ENCODE results near the gene PTPRN2.
"Not testable (repeated sequence)": the region's sequence is repeated elsewhere in the genome, so short reads cannot be mapped to it uniquely, and the experiment has no call there.

The PTPRN2 gene

DNA sequence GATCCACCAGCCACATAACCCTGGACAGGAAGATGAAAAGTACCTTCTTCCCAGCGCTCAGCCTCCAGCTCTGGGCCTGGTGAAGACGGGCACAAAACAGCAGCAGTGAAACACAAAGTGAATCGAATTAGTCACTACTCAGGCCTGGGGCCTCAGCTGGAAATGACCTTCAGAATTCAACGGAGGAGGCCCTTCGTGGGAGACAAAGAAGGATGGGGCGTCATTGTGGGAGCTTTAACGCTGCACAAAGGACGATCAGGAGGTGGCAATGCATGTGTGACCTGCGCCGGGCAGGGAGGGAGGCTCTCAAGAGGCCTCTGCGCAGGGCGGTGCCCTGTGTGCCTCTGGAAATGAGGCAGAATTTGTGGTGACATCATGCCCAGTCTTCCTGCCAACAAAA, 1089.0 kb downstream of the PTPRN2 start:
- no peak for DNase-seq

DNA sequence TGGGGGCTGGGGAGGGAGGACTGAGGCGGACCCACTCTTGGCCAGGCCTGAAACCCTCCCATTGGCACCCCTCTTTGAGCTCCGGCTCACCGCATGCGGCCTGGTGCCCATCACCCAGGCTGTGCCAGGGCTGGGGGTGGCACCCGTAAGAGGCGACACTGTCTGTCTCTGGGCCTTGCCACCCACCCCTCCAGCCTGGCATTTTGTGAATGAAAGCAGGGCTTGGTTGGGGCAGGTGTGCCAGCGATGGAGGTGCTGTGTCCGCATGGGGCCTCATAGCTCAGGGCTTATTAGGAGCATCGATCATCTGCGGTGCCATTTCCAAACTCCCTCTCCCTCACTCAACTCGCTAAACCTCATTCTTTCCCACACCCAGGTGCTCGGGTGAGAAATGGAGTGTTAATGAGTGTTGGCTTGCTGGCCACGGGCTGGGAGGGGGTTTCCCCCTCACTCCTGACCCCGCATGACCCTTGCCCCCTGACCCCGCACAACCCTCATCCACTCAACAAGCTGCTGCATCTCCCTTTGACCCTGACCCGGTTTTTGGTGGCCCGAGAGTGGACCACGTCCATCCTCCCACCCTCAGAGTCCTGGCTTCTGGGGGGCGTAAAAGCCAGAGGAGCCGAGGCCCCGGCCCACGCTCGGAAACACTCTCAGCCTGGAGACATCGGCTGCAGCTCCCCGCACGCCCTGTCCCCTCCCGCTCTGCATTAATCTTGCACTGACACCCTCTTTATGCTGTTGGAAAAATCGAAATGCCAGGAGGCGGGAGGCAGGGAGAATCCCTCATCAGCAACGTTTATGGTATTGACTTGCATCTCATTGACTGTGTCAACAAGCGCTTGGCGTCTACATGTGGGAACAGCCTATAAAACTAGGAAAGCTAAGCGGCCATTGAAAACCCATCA, 1089.6 kb downstream of the PTPRN2 start:
- no peak for DNase-seq

DNA sequence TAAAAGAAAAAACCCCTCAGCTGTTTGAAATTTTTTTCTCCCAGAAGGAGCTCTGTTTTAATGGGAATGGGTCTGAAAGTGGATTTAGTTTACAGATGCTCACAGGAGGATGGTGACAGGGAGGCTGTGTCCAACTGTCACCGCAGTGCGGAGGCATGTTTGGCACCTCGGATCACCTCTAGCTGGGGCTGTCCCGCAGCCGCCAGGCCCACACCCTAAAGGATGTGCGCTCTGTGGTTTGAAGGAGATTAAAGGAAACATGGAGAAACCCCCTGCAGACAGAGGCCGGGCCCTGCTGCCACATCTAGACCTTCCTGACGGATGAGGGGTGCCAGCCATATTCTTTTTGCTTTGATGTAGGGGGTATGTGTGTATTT, 1090.3 kb downstream of the PTPRN2 start:
- no peak for DNase-seq

DNA sequence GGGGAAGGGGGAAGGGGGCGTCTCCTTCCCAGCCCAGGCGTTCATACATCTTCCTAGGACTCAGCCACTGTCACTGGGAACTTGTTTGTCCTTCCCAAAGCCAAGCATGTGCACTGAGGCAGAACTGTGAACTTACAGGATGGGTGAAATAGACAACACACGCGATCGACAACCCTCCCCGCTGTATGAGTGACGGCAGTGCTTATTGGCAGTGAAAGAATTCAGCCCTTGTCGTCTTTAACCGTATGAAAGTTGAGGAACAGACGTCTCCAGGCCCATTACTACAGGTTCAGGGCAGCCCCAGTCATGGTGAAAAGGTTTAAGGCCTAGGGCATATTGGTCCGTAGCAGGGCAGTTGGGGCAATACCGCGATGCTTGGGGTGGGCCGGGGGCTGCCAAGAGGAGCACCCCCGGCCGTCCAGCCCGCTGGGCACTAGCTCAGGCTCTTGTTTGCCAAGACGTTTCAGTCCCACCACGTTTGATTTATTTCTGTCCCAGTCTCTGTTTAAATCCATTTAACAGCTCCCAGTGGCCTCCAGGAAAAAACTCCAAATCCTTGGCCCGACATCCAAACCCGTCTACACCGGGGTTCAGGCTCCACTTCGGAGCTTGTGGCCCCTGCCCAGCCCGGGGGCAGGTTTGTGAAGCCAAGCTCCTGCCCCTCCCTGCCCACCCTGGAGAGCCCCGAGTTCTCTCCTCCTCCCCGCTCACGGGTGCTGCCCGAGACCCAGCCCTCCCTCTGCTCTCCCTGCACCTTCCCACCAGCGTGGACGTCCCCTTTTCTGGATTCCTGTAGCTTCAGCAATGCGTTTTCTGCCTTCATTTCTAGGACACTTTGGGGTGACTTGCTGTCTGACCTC, 1091.0 kb downstream of the PTPRN2 start:
- no peak for DNase-seq

DNA sequence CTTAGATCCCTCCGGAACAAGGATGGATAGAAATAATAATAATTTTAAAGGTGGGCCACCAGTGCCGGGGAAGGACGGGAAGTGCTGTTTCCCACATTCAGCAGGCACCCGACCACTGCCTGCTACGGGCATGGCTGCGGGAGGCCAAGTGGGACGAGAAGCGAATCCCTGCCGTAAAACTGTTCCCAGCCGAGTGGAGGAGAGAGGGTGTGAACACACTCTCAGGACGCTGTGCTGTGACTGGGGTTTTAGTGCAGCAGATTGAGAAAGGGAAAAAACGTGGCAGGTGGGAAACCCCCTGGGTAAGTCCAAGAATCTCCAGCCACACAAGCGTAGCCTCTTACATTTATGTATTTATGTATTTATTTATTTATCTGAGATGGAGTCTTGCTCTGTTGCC, 1092.0 kb downstream of the PTPRN2 start:
- no peak for DNase-seq

DNA sequence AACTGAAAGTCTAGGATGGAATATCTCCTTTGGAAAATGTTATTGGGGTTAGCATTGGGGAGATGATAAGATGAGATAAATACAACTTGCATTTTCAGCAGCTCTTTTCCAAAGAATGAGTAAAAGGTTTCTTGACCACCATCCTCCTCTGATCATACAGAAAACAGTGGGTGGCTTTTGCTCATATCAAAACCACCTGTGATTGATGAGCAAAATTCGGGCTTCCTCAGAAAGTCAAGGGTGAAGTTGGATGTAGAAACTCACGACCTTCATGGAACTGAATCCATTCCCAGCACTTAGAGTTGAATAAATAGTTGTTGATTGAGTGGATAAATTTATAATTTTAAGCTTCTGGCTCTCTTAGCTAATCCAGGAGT, 1092.5 kb downstream of the PTPRN2 start:
- no peak for DNase-seq

DNA sequence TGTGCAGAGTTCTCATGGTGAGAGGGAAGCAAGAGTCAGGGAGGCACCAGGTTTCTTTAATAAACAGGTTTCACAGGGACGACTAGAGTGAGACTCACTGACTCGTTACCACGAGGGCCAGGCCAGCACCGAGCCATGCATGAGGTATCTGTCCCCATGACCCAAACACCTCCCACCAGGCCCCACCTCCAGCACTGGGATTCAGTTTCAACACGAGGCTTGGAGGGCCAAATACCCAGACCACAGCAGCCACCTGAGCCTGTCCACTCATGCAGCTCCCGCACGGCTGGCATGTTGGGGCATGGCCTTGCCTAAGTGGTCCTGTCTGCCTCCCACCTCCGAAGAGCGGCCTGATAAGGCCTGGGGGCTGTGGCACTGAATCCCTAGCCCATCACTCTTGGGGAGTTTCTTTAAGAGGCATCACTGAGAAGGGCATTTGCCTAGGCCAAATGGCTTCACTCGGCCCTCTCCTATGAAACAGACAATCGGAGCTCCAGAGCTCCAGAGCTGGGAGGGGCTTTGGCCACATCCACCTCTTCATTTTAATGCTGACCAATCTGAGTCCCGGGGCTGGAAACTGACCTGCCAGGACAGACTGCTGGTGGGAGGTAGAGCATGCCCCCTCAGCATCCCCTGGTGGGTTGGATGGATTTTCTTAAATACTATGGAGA, 1093.0 kb downstream of the PTPRN2 start:
- no peak for DNase-seq

DNA sequence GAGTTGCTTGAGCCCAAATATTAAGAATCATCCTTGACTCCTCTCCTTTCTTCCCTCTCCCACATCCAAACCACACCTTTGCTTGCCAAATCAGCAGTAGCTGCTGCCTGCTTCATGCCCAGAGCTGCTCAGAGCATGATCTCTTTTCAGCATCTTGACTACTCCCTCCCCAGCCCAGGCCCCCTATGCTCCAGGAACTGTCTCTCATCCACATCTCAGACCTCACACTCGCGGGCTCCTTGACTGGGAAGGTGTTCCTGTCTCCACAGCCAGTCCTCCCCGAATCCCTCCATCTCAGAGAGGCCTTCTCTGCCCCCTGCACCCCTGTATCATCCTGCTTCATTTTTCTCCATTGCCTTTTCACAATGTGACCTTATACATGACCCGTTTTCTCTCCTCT, 1093.8 kb downstream of the PTPRN2 start:
- DNase-seq: no peak

DNA sequence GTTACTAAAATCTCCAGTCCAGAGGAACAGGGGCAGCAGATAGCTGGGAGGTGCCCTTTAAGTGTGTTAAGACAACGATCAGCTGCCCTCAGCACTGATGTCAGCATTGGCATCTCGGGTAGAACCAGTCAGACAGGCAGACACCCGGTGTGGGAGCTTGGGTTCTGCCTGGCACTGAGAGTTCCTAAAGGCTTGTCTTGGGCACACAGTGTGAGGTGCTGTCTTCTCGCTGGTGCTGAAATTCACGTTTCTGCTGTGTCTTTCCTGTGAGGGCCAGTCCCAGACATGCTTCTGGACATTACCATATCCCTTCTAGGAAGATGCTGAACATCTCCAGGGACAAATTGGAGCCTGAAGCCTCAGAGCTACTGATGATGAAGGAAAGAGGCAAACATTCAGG, 1094.6 kb downstream of the PTPRN2 start:
- DNase-seq: no peak

DNA sequence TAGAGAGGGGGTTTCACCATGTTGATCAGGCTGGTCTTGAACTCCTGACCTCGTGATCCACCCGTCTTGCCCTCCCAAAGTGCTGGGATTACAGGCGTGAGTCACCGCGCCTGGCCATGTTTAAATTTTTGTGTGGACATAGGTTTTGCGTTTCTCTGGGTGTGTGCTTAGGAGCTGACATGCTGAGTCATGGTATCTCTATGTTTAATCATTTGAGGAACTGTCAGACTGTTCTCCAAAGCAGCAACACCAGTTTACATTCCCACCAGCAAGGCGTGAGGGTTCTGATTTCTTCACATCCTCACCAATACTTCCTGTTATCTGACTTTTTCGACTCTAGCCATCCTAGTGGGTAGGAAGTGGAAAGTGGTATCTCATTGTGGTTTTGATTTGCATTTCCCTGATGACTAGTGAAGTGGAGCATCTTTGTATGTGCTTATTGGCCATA, 1097.1 kb downstream of the PTPRN2 start:
- peak; percentile 56 for DNase-seq

DNA sequence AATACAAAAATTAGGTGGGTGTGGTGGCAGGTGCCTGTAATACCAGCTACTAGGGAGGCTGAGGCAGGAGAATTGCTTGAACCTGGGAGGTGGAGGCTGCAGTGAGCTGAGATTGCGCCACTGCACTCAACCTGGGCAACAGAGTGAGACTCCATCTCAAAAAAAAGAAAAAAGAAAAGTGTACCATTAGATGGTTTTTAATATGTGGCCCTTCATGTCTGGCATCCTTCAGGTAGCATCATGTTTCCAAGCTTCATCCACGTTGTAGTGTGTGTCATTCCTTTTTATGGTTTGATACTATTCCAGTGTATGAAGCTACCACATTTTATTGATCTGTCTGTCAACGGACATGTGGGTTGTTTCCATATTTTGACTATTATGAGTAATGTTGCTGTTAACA, 1097.8 kb downstream of the PTPRN2 start:
- DNase-seq: not testable (repeated sequence)
